Measurements from ENCODE around the gene HIVEP3.
A peak's percentile ranks its signal among the peaks of the same experiment; 100 is the strongest.

The HIVEP3 gene

DNA sequence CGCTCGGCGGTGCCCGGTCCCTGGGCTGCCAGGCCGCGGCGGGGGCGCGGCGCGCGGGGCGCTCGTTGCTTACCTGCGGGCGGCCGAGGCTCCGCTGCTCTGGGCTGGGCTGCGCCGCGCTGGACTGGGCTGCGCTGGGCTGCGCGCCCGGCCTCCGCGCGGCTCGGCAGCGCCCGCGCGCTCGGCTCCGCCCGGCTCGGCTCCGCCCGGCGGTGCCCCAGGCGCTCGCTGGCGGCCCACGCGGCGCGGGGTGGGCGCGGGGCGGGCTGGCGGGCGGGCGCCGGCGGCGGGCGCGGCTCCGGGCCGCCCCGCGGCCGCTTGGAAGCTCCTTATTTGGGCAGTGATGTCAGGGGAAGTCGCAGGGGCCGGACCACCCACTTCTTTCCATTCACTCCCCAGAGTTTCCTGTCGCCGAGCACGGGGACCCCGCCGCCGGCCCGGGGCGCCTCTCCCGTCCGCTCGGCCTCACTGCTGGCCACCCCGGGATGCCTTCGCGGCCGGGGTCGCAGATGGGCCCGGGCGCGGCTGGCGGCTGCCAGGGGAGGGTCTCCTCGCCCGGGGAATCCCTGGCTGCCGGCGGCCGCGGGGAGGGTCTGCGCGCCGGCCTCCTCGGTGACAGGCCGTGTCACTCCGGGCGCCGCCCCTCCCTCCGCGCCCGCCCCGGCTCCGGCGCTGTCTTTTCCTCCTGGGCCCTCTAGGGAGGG lies 256.5 kb downstream of the HIVEP3 start:
- TF ChIP-seq, protein P1, sequence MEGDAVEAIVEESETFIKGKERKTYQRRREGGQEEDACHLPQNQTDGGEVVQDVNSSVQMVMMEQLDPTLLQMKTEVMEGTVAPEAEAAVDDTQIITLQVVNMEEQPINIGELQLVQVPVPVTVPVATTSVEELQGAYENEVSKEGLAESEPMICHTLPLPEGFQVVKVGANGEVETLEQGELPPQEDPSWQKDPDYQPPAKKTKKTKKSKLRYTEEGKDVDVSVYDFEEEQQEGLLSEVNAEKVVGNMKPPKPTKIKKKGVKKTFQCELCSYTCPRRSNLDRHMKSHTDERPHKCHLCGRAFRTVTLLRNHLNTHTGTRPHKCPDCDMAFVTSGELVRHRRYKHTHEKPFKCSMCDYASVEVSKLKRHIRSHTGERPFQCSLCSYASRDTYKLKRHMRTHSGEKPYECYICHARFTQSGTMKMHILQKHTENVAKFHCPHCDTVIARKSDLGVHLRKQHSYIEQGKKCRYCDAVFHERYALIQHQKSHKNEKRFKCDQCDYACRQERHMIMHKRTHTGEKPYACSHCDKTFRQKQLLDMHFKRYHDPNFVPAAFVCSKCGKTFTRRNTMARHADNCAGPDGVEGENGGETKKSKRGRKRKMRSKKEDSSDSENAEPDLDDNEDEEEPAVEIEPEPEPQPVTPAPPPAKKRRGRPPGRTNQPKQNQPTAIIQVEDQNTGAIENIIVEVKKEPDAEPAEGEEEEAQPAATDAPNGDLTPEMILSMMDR (conservative IDR thresholded peaks at IDR 0.05; ENCODE audit: low read depth, low read length) = no peak
- H3K4me3 ChIP-seq (ENCODE audit: low read length) = peak overlapping the region; percentile 55
- peak; percentile 4 for DNase-seq (ENCODE audit: low read depth)

DNA sequence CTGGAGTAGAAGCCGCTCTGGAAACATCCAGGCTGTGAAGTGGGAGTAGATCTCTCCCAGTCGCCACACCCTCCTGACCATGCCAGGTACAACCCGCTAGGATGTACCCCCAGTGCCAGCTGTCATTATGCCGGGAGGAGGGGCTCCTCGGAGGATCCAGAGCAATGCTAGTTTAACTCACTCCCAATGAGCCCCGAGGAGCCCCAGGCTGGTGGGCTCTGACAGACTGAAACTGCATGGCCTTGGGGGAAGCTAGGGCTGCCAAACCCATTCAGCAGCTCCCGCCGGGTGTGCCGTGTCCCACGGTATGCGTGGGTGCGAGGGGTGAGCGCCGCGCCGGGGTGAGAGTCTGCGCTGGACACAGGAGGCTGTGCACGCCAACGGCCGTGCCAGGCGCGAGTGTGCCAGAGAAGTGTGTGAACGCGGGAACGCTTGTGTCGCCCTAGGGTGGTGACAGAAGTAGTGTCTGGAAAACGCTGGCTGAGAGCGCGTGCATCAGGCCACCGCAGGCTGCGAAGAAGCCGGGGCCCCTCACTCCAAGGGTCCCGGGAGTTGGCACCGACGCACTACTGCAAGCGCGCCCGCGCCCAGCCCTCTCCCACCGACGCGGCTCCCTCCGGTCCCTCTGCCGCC lies 257.2 kb downstream of the HIVEP3 start:
- peak overlapping the region; percentile 55 for H3K4me3 ChIP-seq (ENCODE audit: low read length)
- no peak for DNase-seq (ENCODE audit: low read depth)
- TF ChIP-seq, protein P1 (conservative IDR thresholded peaks at IDR 0.05; ENCODE audit: low read depth, low read length) = no peak

DNA sequence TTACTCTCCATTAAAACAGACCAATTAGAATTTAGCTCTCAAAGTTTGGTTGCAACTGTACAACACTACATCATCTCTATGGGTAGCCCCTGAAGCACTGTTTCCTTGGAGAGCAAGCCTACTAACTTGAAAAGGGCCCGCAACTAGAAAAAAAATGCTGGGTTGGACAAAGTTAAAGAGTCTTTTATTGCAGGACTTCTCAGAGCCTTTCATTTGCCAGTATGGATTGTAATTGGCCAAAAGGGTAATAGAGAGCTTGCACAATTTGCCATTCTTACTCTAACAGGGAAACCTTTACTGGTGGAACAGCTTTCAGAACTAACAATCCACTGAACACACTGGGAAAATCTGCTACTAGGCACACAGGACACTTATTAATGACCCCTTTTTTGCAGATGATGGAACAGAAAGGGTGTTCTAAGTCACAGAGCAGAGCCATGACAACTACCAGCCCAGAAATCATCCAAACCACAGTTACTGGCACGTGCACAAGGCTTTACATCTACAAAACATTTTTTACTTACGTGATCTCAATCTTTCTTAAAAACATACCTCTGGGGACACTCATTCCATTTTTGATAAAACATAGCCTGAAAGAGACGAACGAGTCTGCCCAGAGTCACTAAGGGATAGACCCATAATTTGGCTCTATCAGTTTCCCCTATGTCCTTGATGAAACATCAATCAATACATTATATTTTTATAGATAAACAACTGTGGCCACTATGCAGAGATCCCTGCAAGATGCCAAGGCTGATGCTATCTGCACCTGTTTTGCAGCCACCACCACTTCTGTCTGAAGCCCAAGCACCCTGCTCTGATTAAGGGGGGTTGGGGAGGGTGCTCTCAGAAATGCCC lies 257.9 kb downstream of the HIVEP3 start:
- H3K4me3 ChIP-seq (ENCODE audit: low read length) = peak overlapping the region; percentile 55
- DNase-seq (ENCODE audit: low read depth) = no peak
- TF ChIP-seq, protein P1 (conservative IDR thresholded peaks at IDR 0.05; ENCODE audit: low read depth, low read length) = no peak

DNA sequence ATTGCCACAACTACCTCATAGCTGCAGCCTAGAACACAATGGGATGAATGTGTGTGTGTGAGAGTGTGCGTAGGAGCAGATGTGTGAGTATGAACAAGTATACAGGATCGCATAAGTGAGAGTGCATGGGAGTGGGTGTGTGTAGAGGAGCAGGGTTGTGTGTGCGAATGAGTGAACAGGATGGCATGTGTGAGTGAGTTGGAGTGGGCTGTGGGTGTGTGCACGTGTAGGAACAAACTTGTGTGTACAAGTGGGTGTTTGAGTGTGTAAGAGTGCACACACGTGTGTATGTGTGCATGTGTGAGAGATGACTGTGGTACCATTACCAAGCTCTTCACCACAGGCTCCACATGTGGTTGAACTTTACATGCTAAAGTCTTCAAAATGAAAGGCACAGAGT lies 258.8 kb downstream of the HIVEP3 start:
- no peak for DNase-seq (ENCODE audit: low read depth)
- H3K4me3 ChIP-seq (ENCODE audit: low read length) = no peak overlapping the region
- TF ChIP-seq, protein P1 (conservative IDR thresholded peaks at IDR 0.05; ENCODE audit: low read depth, low read length) = no peak

DNA sequence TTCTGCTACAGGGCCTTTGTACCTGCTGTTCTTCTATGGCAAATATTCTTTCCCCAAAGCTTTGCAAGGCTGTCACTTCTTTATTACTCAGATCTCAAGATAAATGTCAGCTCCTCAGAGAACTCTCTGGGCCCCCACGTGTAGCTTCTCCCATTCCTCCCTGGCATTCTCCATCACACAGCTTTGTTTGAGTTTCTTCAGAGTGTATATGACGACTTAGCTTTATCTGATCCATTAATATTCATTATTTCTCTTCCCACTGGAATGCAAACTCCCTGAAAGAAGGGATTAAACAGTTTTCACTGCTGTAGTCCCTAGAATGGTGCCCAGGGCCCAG lies 259.6 kb downstream of the HIVEP3 start:
- TF ChIP-seq, protein P1 (conservative IDR thresholded peaks at IDR 0.05; ENCODE audit: low read depth, low read length) = no peak
- H3K4me3 ChIP-seq (ENCODE audit: low read length) = no peak overlapping the region
- no peak for DNase-seq (ENCODE audit: low read depth)

DNA sequence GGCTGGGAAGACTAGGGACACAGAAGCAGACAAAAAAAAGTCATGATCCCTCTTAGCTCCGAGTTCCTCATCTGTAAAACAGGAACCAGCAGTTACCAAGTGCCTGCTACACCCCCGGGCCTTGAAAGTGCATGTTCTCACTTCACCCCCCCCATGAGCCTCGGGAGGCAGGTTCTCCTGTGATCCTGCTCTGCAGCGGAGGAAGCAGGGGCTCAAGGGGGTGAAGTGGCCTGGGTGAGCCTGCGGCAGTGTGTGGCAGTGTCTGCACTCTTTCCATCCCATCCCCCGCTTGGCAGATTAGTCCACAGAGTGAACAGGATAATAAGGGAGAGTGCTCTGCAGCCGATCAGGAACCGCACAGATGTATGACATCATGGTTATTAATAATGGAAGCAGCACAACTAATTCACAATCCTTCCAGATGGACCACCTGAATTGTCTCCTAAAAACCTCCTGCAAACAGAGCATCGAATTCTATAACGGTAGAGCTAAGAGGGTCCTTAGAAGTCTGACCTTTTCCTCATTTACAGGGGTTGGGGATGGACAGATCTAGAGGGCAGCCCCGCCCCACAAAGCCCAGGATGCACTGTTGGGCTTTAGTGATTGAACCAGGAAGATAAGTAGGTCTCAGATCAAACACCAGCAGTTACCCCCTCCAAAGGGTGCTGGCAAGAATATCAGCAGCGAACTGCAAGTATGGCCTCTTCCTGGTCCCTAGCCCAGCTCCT lies 260.1 kb downstream of the HIVEP3 start:
- H3K4me3 ChIP-seq (ENCODE audit: low read length) = no peak overlapping the region
- DNase-seq (ENCODE audit: low read depth) = no peak
- TF ChIP-seq, protein P1 (conservative IDR thresholded peaks at IDR 0.05; ENCODE audit: low read depth, low read length) = no peak

Measured in retinal pigment epithelial cell (primary cell).